ENCODE measurements around the gene RBM18.

Gene RBM18

GRCh38 chr9:122192914-122193525, 71.6 kb downstream of the RBM18 start:
- H3K4me3 ChIP-seq (ENCODE audit: insufficient read length, low read depth), result no peak overlapping the region
- peaks cover 8% of the 10 kb centered on the region for H3K4me1 ChIP-seq (ENCODE audit: insufficient read depth, insufficient read length)
- H3K9ac ChIP-seq (ENCODE audit: insufficient read length, low read depth), result no peak overlapping the region
- H3K36me3 ChIP-seq (ENCODE audit: insufficient read depth, insufficient read length, low read length), result no peaks in the 10 kb centered on the region
- DNase-seq (ENCODE audit: low read depth, low spot score), result no peak
- TF ChIP-seq ZNF274 (IDR thresholded peaks at IDR 0.05; ENCODE audit: low read depth, low read length) (no peak), SUZ12 (IDR thresholded peaks at IDR 0.05; ENCODE audit: extremely low read depth, insufficient read depth, insufficient read length) (no peak), YY1 (IDR thresholded peaks at IDR 0.05; ENCODE audit: insufficient read depth, insufficient read length) (no peak)
- no peaks in the 10 kb centered on the region for H3K9me3 ChIP-seq (ENCODE audit: insufficient read depth, low read length)
- no peaks in the 10 kb centered on the region for H3K27me3 ChIP-seq (ENCODE audit: insufficient read depth, insufficient read length)

GRCh38 chr9:122192261-122192875, 72.3 kb downstream of the RBM18 start:
- Histone ChIP-seq H3K9ac (ENCODE audit: insufficient read length, low read depth) (no peak overlapping the region), H3K9me3 (ENCODE audit: insufficient read depth, low read length) (no peaks in the 10 kb centered on the region), H3K4me1 (ENCODE audit: insufficient read depth, insufficient read length) (peaks cover 8% of the 10 kb centered on the region), H3K36me3 (ENCODE audit: insufficient read depth, insufficient read length, low read length) (no peaks in the 10 kb centered on the region), H3K27me3 (ENCODE audit: insufficient read depth, insufficient read length) (no peaks in the 10 kb centered on the region), H3K4me3 (ENCODE audit: insufficient read length, low read depth) (no peak overlapping the region)
- no peak for TF ChIP-seq ZNF274 (IDR thresholded peaks at IDR 0.05; ENCODE audit: low read depth, low read length)
- TF ChIP-seq YY1 (IDR thresholded peaks at IDR 0.05; ENCODE audit: insufficient read depth, insufficient read length), result no peak
- no peak for TF ChIP-seq SUZ12 (IDR thresholded peaks at IDR 0.05; ENCODE audit: extremely low read depth, insufficient read depth, insufficient read length)
- no peak for DNase-seq (ENCODE audit: low read depth, low spot score)

- no peak for DNase-seq (ENCODE audit: low read depth, low spot score)
- Histone ChIP-seq H3K9me3 (ENCODE audit: insufficient read depth, low read length) (no peaks in the 10 kb centered on the region), H3K4me1 (ENCODE audit: insufficient read depth, insufficient read length) (peaks cover 8% of the 10 kb centered on the region), H3K4me3 (ENCODE audit: insufficient read length, low read depth) (no peak overlapping the region), H3K27me3 (ENCODE audit: insufficient read depth, insufficient read length) (no peaks in the 10 kb centered on the region), H3K9ac (ENCODE audit: insufficient read length, low read depth) (no peak overlapping the region), H3K36me3 (ENCODE audit: insufficient read depth, insufficient read length, low read length) (no peaks in the 10 kb centered on the region)
- TF ChIP-seq ZNF274 (IDR thresholded peaks at IDR 0.05; ENCODE audit: low read depth, low read length), result no peak
- TF ChIP-seq SUZ12 (IDR thresholded peaks at IDR 0.05; ENCODE audit: extremely low read depth, insufficient read depth, insufficient read length), result no peak
- TF ChIP-seq YY1 (IDR thresholded peaks at IDR 0.05; ENCODE audit: insufficient read depth, insufficient read length), result no peak
Observed at GRCh38 chr9:122191584-122191983, 73.1 kb downstream of the RBM18 start.

GRCh38 chr9:122190597-122191381, 73.9 kb downstream of the RBM18 start:
- no peaks in the 10 kb centered on the region for H3K9me3 ChIP-seq (ENCODE audit: insufficient read depth, low read length)
- H3K27me3 ChIP-seq (ENCODE audit: insufficient read depth, insufficient read length), result no peaks in the 10 kb centered on the region
- no peak for DNase-seq (ENCODE audit: low read depth, low spot score)
- peak overlapping the region; percentile 11 for H3K9ac ChIP-seq (ENCODE audit: insufficient read length, low read depth)
- H3K36me3 ChIP-seq (ENCODE audit: insufficient read depth, insufficient read length, low read length), result no peaks in the 10 kb centered on the region
- H3K4me3 ChIP-seq (ENCODE audit: insufficient read length, low read depth), result no peak overlapping the region
- no peak for TF ChIP-seq SUZ12 (IDR thresholded peaks at IDR 0.05; ENCODE audit: extremely low read depth, insufficient read depth, insufficient read length)
- no peak for TF ChIP-seq YY1 (IDR thresholded peaks at IDR 0.05; ENCODE audit: insufficient read depth, insufficient read length)
- no peak for TF ChIP-seq ZNF274 (IDR thresholded peaks at IDR 0.05; ENCODE audit: low read depth, low read length)
- H3K4me1 ChIP-seq (ENCODE audit: insufficient read depth, insufficient read length), result peaks cover 8% of the 10 kb centered on the region

- H3K4me3 ChIP-seq (ENCODE audit: insufficient read length, low read depth), result no peak overlapping the region
- no peaks in the 10 kb centered on the region for H3K36me3 ChIP-seq (ENCODE audit: insufficient read depth, insufficient read length, low read length)
- no peak overlapping the region for H3K9ac ChIP-seq (ENCODE audit: insufficient read length, low read depth)
- no peaks in the 10 kb centered on the region for H3K27me3 ChIP-seq (ENCODE audit: insufficient read depth, insufficient read length)
- peaks cover 8% of the 10 kb centered on the region for H3K4me1 ChIP-seq (ENCODE audit: insufficient read depth, insufficient read length)
- TF ChIP-seq YY1 (IDR thresholded peaks at IDR 0.05; ENCODE audit: insufficient read depth, insufficient read length) (no peak), SUZ12 (IDR thresholded peaks at IDR 0.05; ENCODE audit: extremely low read depth, insufficient read depth, insufficient read length) (no peak), ZNF274 (IDR thresholded peaks at IDR 0.05; ENCODE audit: low read depth, low read length) (no peak)
- no peak for DNase-seq (ENCODE audit: low read depth, low spot score)
- no peaks in the 10 kb centered on the region for H3K9me3 ChIP-seq (ENCODE audit: insufficient read depth, low read length)
Observed at GRCh38 chr9:122188369-122188768, 76.3 kb downstream of the RBM18 start.
